ENCODE results near the gene ADORA2B.

DNA sequence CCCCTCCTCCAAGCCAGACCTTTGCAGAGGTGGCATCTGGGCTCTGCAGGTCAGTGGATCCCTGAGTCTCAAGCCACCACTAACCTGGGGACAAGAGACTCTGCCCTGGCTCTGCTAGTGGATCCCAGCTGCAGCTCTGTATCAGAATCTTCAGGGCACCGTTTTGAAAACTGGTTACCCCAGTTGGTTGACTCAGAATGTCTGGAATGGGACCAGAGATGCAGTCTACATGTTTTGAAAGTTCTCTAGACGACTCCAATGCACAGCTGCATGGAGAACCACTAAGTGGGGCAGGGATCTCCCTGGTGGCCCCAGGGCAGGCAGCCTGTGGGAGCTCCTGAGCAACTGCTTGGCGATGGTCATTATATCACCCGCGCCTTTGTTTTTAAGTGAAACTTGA lies 34.1 kb upstream of the ADORA2B start:
- TF ChIP-seq, protein P1, sequence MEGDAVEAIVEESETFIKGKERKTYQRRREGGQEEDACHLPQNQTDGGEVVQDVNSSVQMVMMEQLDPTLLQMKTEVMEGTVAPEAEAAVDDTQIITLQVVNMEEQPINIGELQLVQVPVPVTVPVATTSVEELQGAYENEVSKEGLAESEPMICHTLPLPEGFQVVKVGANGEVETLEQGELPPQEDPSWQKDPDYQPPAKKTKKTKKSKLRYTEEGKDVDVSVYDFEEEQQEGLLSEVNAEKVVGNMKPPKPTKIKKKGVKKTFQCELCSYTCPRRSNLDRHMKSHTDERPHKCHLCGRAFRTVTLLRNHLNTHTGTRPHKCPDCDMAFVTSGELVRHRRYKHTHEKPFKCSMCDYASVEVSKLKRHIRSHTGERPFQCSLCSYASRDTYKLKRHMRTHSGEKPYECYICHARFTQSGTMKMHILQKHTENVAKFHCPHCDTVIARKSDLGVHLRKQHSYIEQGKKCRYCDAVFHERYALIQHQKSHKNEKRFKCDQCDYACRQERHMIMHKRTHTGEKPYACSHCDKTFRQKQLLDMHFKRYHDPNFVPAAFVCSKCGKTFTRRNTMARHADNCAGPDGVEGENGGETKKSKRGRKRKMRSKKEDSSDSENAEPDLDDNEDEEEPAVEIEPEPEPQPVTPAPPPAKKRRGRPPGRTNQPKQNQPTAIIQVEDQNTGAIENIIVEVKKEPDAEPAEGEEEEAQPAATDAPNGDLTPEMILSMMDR (IDR thresholded peaks at IDR 0.05), result no peak
- TF ChIP-seq POLR2AphosphoS5 (IDR thresholded peaks at IDR 0.05) (no peak), POLR2A (IDR thresholded peaks at IDR 0.05) (no peak)
